ENCODE results near the gene SLC22A5. TPM values are rescaled to one million over a fixed set of nuclear protein-coding genes. Genes with fewer than 3 reads are reported as not detected.

Gene SLC22A5
- total RNA-seq, 1 donor from 2014 or later: 11.9 TPM

GRCh38 chr5:132405646-132406045 lies 36.1 kb downstream of the SLC22A5 start:
- Histone ChIP-seq H3K36me3 (no peaks in the 10 kb centered on the region), H3K27me3 (no peaks in the 10 kb centered on the region), H3K9me3 (no peaks in the 10 kb centered on the region), H3K4me1 (peaks cover 0 to 8% of the 10 kb centered on the region in 2 donors), H3K4me3 (no peak overlapping the region), H3K27ac (no peak overlapping the region)
- no peak for DNase-seq (ENCODE audit: low spot score in 2 of 2)
- TF ChIP-seq CTCF (IDR thresholded peaks at IDR 0.05): no peak
- intact Hi-C loops (cut with DNase I): no loop called here

- H3K27ac ChIP-seq: peak overlapping the region in 1 of 2 donors; percentile 27
- no peak for DNase-seq (ENCODE audit: low spot score in 2 of 2)
- H3K36me3 ChIP-seq: no peaks in the 10 kb centered on the region
- TF ChIP-seq CTCF (IDR thresholded peaks at IDR 0.05): no peak
- no peak overlapping the region for H3K4me3 ChIP-seq
- intact Hi-C loops (cut with DNase I): no loop called here
- no peaks in the 10 kb centered on the region for H3K27me3 ChIP-seq
- peaks cover 0 to 8% of the 10 kb centered on the region in 2 donors for H3K4me1 ChIP-seq
- no peaks in the 10 kb centered on the region for H3K9me3 ChIP-seq
Observed at GRCh38 chr5:132406144-132406783, 36.8 kb downstream of the SLC22A5 start.

- Histone ChIP-seq H3K4me3 (no peak overlapping the region), H3K4me1 (peaks cover 0 to 19% of the 10 kb centered on the region in 2 donors), H3K36me3 (no peaks in the 10 kb centered on the region), H3K9me3 (no peaks in the 10 kb centered on the region), H3K27me3 (no peaks in the 10 kb centered on the region), H3K27ac (peak overlapping the region; percentile 97 to 100)
- intact Hi-C loops (cut with DNase I): no loop called here
- no peak for DNase-seq (ENCODE audit: low spot score in 2 of 2)
- TF ChIP-seq CTCF (IDR thresholded peaks at IDR 0.05): no peak
Observed at GRCh38 chr5:132407970-132408369, 38.5 kb downstream of the SLC22A5 start.

- intact Hi-C loops (cut with DNase I): no loop called here
- TF ChIP-seq CTCF (IDR thresholded peaks at IDR 0.05): no peak
- no peak overlapping the region for H3K4me3 ChIP-seq
- no peaks in the 10 kb centered on the region for H3K36me3 ChIP-seq
- no peaks in the 10 kb centered on the region for H3K27me3 ChIP-seq
- H3K27ac ChIP-seq: peak overlapping the region; percentile 97 to 100
- H3K9me3 ChIP-seq: no peaks in the 10 kb centered on the region
- no peak for DNase-seq (ENCODE audit: low spot score in 2 of 2)
- H3K4me1 ChIP-seq: peaks cover 0 to 23% of the 10 kb centered on the region in 2 donors
Observed at GRCh38 chr5:132408456-132408855, 38.9 kb downstream of the SLC22A5 start.

- no peak for TF ChIP-seq CTCF (IDR thresholded peaks at IDR 0.05)
- Histone ChIP-seq H3K4me3 (no peak overlapping the region), H3K4me1 (peaks cover 0 to 27% of the 10 kb centered on the region in 2 donors), H3K27me3 (no peaks in the 10 kb centered on the region), H3K36me3 (no peaks in the 10 kb centered on the region), H3K9me3 (no peaks in the 10 kb centered on the region), H3K27ac (peak overlapping the region; percentile 97 to 100)
- intact Hi-C loops (cut with DNase I): no loop called here
- no peak for DNase-seq (ENCODE audit: low spot score in 2 of 2)
Observed at GRCh38 chr5:132408965-132409364, 39.5 kb downstream of the SLC22A5 start.
